ENCODE data around the gene IL4.

IL4 gene

GRCh38 chr5:132658381-132659302 is 15.1 kb upstream of the IL4 start:
- no peak for DNase-seq

GRCh38 chr5:132659598-132660493 is 13.9 kb upstream of the IL4 start:
- DNase-seq, result no peak

DNA sequence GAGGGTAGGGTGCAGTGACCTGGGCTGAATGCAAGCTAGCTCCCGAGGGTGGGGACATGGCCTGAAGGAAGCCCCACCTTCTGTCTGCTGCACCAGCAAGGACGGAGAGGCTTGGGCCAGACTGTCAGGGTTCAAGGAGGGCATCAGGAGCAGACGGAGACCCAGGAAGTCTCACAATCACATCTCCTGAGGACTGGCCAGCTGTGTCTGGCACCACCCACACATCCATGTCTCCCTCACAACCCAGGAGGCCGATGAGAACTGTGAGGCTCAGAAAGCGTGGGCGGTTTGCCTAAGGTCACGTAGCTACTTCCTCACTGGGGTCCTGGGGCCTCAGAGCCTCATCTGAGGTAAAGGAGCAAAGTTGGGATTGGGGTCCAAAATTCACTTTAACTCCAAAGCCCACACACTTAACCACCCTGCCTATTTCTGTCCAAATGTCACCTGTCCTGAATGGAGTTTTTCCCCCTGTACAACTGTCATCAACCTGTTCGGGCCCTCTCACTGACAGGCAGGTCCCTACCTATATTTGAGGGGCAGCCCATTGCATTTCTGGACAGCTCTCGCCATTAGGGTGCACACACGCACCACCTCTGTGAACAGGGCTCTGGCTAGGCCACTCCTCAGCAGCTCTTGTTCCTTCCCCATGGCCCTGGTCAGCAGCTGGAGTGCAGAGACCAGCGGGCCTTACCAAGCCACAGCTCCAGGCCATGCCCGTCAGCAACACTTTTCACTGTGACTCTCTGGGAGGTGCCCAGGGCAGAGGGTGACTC is 12.4 kb upstream of the IL4 start:
- DNase-seq, result no peak

- no peak for DNase-seq
Measured at GRCh38 chr5:132662004-132662401, 11.8 kb upstream of the IL4 start.

DNA sequence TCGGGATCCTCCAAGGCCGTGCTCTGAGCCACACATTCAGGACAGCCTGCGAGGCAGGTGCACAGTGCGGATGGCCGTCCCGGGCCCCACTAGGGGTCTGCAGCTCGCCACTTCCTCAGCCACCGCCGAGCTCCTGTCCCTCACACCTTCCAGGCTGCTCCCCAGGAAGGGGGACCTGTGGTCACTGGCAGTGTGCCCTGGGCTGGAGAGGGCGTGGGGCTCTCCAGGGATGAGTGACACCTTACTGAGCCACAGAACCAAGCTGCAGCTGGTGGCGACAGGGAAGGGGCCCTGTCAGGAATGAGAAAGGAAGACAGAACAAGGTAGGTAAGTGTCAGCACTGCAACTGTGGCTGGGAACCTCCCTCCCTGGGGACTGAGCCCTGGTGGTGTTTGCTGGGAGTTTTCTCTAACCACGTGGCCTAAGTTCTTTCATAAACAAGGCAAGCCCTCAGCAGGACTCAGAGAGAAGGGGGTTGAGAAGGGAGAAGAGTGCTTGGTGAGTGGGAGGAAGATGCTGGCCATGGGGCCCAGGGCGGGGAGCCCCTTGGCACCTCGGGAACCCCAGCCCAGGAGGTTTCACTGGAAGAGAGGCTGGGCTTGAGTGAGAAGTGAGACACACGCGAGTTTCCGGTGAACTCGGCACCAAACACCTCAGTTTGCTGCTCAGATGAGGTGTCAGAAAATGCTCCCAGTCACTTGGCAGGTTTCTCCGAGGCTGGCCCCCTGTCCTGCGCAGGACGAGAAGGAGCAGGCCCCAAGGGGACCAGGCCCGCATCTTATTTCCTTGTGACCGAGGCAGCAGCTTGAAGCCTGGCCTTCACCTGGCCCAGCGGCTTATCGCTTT is 10.6 kb upstream of the IL4 start:
- DNase-seq, result no peak

- no peak for DNase-seq
Measured at GRCh38 chr5:132663771-132664695, 9.8 kb upstream of the IL4 start.

DNA sequence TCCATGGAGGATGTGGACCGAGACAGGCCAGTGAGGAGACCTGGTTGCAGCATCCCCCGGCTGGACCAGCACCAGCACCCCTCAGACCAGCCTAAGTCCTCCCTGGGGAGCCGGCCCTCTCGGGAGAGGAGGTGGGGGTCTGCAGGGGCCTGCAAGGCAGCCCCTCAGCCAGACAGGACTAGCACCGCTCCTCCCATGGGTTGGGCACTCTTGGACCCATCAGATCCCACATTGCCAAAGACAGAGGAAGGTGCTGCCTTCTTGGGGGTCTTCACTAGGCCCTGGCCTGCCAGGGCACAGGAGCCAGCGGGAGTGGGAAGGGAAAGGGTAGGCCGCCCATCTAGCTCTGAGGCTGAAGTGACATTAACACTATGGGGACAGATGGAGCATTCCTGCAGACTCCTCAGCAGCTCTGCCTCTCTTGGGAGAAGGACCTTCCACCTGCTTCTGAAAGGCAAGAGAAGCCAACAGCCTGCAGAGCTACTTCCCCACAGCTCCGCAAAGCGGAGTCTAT is 9.0 kb upstream of the IL4 start:
- DNase-seq, result no peak

- DNase-seq, result no peak
Measured at GRCh38 chr5:132665574-132666080, 8.2 kb upstream of the IL4 start.

DNA sequence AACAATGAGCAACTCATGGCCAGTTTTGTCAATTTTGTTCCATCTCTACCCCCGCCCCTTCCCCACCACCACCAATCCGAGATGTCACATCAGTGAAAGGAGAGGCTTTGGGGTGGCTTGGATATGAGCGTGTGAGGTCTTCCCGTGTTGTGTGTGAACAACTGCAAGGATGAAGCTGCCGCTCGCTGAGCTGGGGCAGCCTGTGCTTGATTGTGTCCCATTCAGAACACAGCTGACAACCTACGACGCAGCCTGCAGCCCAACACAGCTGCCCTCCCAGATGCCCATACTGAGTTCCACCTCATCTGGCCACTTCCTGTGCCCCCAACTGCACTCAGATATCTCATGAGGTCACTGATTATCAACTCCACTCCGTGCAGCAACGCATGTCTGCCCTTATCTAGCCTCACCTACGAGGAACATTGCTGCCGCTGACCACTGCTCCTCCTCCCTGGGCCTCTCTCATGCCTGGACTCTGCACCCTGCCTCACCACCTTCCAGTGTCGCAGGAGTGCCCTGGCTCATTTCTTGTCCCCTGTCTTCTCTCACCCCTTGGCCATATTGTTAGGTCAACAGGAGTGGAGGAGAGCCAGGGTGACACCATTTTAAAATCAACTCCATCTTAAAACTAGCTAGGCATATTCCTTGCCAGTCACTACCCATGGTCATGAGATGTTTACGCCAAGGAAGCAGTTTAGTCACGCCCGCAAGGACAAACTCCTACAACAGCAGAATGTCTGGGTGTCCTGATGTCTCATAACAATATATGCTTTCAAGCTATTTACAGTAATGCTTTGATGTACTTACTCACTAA is 7.3 kb upstream of the IL4 start:
- no peak for DNase-seq

GRCh38 chr5:132667309-132667708 is 6.5 kb upstream of the IL4 start:
- DNase-seq, result no peak

GRCh38 chr5:132667761-132668705 is 5.8 kb upstream of the IL4 start:
- DNase-seq, result no peak

DNA sequence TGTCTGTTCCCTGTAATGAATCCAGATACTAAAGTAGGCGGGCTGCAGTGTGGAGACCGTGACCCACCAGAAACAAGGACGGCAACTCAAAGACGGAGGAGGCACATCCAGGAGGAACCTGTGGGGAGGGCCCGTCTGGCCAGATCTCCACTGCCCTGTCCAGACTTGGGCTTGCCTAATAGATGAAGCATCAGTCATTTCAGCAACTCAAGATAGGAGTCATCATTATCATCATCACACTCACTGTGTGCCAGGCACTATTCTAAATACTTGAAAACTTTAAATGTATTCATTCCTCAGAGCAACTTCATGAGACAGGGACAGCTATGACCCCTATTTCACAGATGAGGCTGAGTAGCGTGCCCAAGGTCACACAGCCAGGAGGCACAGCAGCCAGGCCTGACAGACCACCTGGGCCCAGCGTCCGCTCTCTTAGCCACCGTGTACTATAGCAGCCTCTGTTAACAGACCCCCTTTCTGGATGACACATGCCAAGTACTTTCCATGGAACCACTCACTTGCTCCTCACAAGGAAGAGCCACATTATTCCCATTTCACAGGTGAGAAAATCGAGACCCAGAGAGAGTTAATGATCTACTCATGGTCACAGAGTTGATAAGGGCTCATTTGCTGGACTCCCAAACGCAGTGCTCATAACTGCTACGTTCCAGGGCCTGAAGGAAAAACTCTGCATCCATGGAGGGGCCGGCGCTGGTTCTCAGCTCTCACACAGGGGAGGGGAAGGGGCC is 4.9 kb upstream of the IL4 start:
- DNase-seq, result no peak

- no peak for DNase-seq
Measured at GRCh38 chr5:132669455-132669820, 4.4 kb upstream of the IL4 start.

DNA sequence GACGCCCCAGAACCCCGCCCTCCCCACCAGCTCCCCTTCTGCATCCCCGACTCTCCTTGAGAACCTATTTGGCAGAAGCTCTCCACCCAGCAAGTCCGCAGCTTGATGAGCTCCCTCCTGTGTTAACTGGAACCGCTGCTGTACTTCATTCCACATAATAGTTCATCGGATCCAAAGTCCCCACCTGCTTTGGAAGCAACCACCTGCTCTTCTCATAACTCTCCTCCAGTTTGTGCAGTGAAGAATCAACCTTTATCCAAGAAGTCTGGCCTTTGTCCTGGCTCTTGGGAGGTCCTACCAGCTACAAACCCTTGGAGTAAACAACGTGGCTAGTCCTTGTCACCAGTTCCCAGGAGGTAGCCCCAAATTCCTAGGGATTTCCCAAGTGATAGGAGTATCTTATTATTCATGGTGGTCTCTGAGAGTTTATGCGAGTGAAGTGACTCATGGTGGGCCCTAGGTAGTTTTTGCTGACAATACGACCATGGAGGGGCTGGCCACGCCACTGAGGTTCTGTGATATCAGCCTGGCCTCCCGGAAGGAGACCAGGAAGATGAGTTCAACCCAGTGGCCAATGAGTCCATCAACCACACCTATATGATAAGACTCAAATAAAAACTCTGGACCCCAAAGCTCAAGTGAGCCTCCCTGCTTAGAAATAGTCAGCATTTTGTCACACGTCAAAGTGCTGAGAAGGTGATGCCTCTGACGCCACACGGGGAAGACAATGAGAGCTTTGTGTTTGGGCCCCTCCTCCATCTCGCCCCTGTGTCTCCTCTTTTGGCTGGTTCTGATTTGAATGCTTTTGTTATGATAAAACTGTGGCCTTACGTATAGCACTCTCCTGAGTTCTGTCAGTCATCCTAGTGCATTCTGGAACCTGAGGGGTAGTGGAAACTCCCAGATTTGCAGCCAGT is 3.6 kb upstream of the IL4 start:
- no peak for DNase-seq

DNA sequence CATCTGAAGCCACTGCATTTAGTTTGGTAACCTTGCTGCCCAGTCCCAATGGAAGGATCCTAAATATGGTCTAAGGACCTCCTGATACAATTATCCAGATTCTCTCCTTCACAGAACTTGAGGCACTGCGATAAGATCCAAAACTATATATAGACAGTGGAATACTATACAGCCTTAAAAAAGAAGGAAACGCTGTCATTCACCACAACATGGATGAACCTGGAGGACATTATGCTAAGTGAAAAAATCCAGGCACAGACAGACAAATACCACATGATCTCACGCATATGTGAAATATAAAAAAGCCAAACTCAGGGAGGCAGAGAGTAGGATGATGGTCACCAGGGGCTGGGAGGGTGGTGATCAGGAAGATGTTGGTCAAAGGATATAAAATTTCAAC is 2.8 kb upstream of the IL4 start:
- no peak for DNase-seq

GRCh38 chr5:132673488-132673887 is 301 bp upstream of the IL4 start:
- DNase-seq, result no peak

Measured in COR-L47 (cell line).